ENCODE results near the gene RBMS3.

DNA sequence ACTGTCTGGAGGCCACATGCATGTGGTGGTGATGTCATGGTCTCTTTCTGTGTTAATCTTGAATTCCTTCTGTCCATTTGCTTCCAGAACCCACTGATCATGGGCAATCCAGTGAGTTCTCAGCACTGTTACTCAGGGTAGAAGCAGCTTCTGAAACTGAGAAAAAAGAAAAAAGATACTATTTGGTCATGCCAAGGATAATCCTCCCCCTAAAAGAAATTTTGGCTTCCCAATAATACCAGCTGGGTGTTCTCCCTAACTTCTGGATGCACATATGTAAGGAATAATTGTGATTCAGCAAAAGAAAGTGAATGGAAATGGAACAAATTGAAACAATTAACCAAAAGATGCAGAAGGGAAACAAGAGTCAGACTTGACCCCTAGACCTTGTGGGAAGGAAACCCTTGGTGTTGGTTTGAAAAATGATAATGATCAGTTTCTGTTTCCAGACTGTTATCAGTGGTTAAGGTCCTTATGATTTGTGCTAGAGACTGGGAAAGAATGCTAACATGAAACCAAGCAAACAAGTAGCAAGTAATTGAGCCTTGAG, 92.3 kb downstream of the RBMS3 start:
- TF ChIP-seq, protein P1, sequence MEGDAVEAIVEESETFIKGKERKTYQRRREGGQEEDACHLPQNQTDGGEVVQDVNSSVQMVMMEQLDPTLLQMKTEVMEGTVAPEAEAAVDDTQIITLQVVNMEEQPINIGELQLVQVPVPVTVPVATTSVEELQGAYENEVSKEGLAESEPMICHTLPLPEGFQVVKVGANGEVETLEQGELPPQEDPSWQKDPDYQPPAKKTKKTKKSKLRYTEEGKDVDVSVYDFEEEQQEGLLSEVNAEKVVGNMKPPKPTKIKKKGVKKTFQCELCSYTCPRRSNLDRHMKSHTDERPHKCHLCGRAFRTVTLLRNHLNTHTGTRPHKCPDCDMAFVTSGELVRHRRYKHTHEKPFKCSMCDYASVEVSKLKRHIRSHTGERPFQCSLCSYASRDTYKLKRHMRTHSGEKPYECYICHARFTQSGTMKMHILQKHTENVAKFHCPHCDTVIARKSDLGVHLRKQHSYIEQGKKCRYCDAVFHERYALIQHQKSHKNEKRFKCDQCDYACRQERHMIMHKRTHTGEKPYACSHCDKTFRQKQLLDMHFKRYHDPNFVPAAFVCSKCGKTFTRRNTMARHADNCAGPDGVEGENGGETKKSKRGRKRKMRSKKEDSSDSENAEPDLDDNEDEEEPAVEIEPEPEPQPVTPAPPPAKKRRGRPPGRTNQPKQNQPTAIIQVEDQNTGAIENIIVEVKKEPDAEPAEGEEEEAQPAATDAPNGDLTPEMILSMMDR (IDR thresholded peaks at IDR 0.05) = no peak
- TF ChIP-seq POLR2A (IDR thresholded peaks at IDR 0.05) = no peak
